Measurements from ENCODE around the gene COPS9. TPM values are rescaled to one million over a fixed set of nuclear protein-coding genes. Genes with fewer than 3 reads are reported as not detected.

Gene COPS9
- total RNA-seq, 1 donor from 2014 or later: 165 TPM

DNA sequence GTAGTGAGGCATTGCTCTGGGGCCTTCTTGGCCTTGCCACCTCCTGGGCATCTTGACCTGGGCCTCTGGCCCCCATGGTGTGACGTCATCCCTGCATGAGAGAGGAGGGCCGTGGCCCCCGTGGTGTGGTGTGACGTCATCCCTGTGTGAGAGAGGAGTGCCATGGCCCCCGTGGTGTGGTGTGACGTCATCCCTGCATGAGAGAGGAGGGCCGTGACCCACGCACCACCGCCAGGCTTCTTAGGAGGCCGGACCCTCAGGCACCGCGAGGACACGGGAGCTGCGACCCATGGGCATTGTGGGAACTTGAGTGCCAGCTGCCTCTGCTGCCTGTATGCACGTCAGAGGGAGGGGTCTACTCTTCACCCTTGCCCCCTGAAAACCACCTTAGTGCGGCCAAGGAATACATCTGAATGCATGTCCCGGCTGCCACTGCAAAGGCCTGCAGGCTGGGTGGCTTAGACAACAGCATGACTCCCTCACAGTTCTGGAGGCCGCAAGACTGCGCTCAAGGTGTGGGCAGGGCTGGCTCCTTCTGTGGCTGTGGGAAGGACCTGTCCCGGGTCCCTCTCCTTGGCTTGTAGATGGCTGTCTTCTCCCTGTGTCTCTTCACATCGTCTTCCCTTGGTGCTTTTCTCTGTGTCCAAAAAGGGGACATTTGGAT lies 25.1 kb upstream of the COPS9 start:
- TF ChIP-seq, protein P1, sequence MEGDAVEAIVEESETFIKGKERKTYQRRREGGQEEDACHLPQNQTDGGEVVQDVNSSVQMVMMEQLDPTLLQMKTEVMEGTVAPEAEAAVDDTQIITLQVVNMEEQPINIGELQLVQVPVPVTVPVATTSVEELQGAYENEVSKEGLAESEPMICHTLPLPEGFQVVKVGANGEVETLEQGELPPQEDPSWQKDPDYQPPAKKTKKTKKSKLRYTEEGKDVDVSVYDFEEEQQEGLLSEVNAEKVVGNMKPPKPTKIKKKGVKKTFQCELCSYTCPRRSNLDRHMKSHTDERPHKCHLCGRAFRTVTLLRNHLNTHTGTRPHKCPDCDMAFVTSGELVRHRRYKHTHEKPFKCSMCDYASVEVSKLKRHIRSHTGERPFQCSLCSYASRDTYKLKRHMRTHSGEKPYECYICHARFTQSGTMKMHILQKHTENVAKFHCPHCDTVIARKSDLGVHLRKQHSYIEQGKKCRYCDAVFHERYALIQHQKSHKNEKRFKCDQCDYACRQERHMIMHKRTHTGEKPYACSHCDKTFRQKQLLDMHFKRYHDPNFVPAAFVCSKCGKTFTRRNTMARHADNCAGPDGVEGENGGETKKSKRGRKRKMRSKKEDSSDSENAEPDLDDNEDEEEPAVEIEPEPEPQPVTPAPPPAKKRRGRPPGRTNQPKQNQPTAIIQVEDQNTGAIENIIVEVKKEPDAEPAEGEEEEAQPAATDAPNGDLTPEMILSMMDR (IDR thresholded peaks at IDR 0.05; ENCODE audit: unreplicated experiment): no peak
- H3K9me3 Mint-ChIP-seq (ENCODE audit: unreplicated experiment): no peaks in the 10 kb centered on the region
- peaks cover 2% of the 10 kb centered on the region for H3K27me3 Mint-ChIP-seq (ENCODE audit: unreplicated experiment)
- H3K4me1 Mint-ChIP-seq (ENCODE audit: unreplicated experiment): no peaks in the 10 kb centered on the region
- no peak for DNase-seq (ENCODE audit: low spot score)
- H3K27ac Mint-ChIP-seq (ENCODE audit: unreplicated experiment): no peak overlapping the region
- H3K36me3 Mint-ChIP-seq (ENCODE audit: low read depth, unreplicated experiment): no peaks in the 10 kb centered on the region
- H3K4me3 Mint-ChIP-seq (ENCODE audit: unreplicated experiment): no peak overlapping the region

DNA sequence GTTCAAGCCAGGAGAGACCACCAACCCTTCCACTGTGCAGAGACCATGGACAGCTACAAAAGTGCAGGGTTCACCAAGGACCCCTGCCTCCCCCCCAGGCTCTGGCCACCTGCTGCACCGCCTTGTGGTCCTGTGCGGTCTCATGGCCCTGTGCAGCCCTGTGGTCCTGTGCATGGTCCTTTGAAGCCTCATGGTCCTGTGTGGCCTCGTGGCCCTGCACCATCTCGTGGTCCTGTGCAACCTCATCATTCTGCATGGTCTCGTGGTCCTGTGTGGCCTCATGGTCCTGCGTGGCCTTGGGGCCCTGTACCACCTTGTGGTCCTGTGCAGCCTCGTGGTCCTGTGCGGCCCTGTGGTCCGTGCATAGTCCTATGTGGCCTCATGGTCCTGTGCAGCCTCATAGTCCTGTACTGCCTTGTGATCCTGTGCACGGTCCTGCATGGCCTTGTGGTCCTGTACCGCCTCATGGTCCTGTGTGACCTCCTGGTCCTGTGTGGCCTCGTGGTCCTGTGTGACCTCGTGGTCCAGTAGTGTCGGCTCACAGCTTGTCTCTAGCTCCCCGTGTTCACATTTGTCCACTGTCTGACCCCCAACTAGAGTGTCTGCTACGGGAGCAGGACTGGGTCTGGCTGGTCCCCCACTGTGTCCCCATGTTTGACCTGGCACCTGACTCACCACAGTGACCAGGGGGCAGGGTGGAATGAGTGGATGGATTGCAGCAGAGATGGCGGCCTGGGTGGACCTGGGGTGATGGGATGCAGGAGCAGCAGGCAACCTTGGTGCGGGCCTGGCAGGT lies 24.4 kb upstream of the COPS9 start:
- no peak for DNase-seq (ENCODE audit: low spot score)
- peaks cover 3% of the 10 kb centered on the region for H3K27me3 Mint-ChIP-seq (ENCODE audit: unreplicated experiment)

DNA sequence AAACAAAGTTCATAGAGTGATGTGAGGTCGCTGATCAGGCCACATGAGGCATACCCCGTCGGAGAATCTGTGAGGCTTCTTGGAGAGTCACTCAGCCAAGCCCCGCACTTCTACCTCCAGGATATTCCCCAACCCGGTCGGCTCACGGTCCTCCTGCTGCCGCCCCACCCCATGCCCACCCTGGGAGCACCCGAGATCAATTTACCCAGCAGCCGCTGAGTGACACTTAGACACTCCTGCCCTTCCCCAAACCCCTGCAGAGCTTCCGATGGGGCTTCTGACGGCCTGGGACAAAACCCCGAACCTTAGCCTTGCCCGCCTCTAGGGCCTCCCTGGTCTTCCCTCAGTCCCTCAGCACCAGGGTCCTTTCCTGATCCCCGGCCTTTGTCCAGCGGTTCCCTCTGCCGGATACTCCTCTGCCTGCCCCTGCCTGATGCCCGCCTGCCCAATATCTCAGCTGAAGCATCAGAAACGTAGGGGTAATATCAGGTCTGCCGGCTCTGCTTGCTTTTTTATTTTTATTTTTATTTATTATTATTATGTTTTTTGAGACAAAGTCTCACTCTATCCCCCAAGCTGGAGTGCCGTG lies 23.2 kb upstream of the COPS9 start:
- H3K27ac Mint-ChIP-seq (ENCODE audit: unreplicated experiment): no peak overlapping the region
- peaks cover 3% of the 10 kb centered on the region for H3K27me3 Mint-ChIP-seq (ENCODE audit: unreplicated experiment)
- no peaks in the 10 kb centered on the region for H3K9me3 Mint-ChIP-seq (ENCODE audit: unreplicated experiment)
- no peaks in the 10 kb centered on the region for H3K36me3 Mint-ChIP-seq (ENCODE audit: low read depth, unreplicated experiment)
- DNase-seq (ENCODE audit: low spot score): no peak
- TF ChIP-seq, protein P1 (IDR thresholded peaks at IDR 0.05; ENCODE audit: unreplicated experiment): no peak
- H3K4me3 Mint-ChIP-seq (ENCODE audit: unreplicated experiment): no peak overlapping the region
- H3K4me1 Mint-ChIP-seq (ENCODE audit: unreplicated experiment): no peaks in the 10 kb centered on the region

More for the DNA sequence above, 24.4 kb upstream of the COPS9 start:
- Mint-ChIP-seq H3K36me3 (ENCODE audit: low read depth, unreplicated experiment) (no peaks in the 10 kb centered on the region), H3K9me3 (ENCODE audit: unreplicated experiment) (no peaks in the 10 kb centered on the region), H3K27ac (ENCODE audit: unreplicated experiment) (no peak overlapping the region), H3K4me3 (ENCODE audit: unreplicated experiment) (no peak overlapping the region), H3K4me1 (ENCODE audit: unreplicated experiment) (no peaks in the 10 kb centered on the region)
- TF ChIP-seq, protein P1 (IDR thresholded peaks at IDR 0.05; ENCODE audit: unreplicated experiment): no peak

GRCh38 chr2:240157147-240157470 lies 21.0 kb upstream of the COPS9 start:
- no peak overlapping the region for H3K4me3 Mint-ChIP-seq (ENCODE audit: unreplicated experiment)
- no peak overlapping the region for H3K27ac Mint-ChIP-seq (ENCODE audit: unreplicated experiment)
- DNase-seq (ENCODE audit: low spot score): no peak
- H3K27me3 Mint-ChIP-seq (ENCODE audit: unreplicated experiment): peaks cover 5% of the 10 kb centered on the region
- H3K4me1 Mint-ChIP-seq (ENCODE audit: unreplicated experiment): no peaks in the 10 kb centered on the region
- H3K36me3 Mint-ChIP-seq (ENCODE audit: low read depth, unreplicated experiment): no peaks in the 10 kb centered on the region
- TF ChIP-seq, protein P1 (IDR thresholded peaks at IDR 0.05; ENCODE audit: unreplicated experiment): no peak
- H3K9me3 Mint-ChIP-seq (ENCODE audit: unreplicated experiment): no peaks in the 10 kb centered on the region

All from endothelial cell (in vitro differentiated cells).